ENCODE results near the gene TIMP3.
A peak's percentile ranks its signal among the peaks of the same experiment; 100 is the strongest.
"Not testable (repeated sequence)": the region's sequence is repeated elsewhere in the genome, so short reads cannot be mapped to it uniquely, and the experiment has no call there.

The TIMP3 gene

GRCh38 chr22:32801537-32802236, at the start of gene TIMP3:
Gene TIMP3 (plus strand): TSS chr22:32801705. CDS start chr22:32802002, 297 bp downstream.
- Mint-ChIP-seq H3K36me3 (ENCODE audit: low read depth) (no peaks in the 10 kb centered on the region), H3K27me3 (ENCODE audit: low read depth) (peaks cover 51% of the 10 kb centered on the region), H3K4me3 (no peak within 1 kb of the TSS), H3K4me1 (ENCODE audit: low read depth) (peaks cover 2% of the 10 kb centered on the region), H3K9me3 (no peaks in the 10 kb centered on the region), H3K27ac (no peak within 1 kb of the TSS)

GRCh38 chr22:32752326-32752725, 49.2 kb upstream of the TIMP3 start:
- Mint-ChIP-seq H3K4me3 (no peak overlapping the region), H3K9me3 (no peaks in the 10 kb centered on the region), H3K36me3 (ENCODE audit: low read depth) (no peaks in the 10 kb centered on the region), H3K27ac (no peak overlapping the region), H3K27me3 (ENCODE audit: low read depth) (no peaks in the 10 kb centered on the region), H3K4me1 (ENCODE audit: low read depth) (no peaks in the 10 kb centered on the region)

- no peak overlapping the region for H3K27ac Mint-ChIP-seq
- no peak overlapping the region for H3K4me3 Mint-ChIP-seq
- no peaks in the 10 kb centered on the region for H3K27me3 Mint-ChIP-seq (ENCODE audit: low read depth)
- no peaks in the 10 kb centered on the region for H3K9me3 Mint-ChIP-seq
- H3K36me3 Mint-ChIP-seq (ENCODE audit: low read depth), result no peaks in the 10 kb centered on the region
- no peaks in the 10 kb centered on the region for H3K4me1 Mint-ChIP-seq (ENCODE audit: low read depth)
Measured at GRCh38 chr22:32752816-32753520, 48.5 kb upstream of the TIMP3 start.

- no peak overlapping the region for H3K4me3 Mint-ChIP-seq
- H3K27me3 Mint-ChIP-seq (ENCODE audit: low read depth), result no peaks in the 10 kb centered on the region
- H3K27ac Mint-ChIP-seq, result no peak overlapping the region
- H3K36me3 Mint-ChIP-seq (ENCODE audit: low read depth), result no peaks in the 10 kb centered on the region
- no peaks in the 10 kb centered on the region for H3K9me3 Mint-ChIP-seq
- H3K4me1 Mint-ChIP-seq (ENCODE audit: low read depth), result no peaks in the 10 kb centered on the region
Measured at GRCh38 chr22:32753591-32753990, 47.9 kb upstream of the TIMP3 start.

GRCh38 chr22:32754413-32755041, 47.0 kb upstream of the TIMP3 start:
- no peaks in the 10 kb centered on the region for H3K36me3 Mint-ChIP-seq (ENCODE audit: low read depth)
- no peaks in the 10 kb centered on the region for H3K9me3 Mint-ChIP-seq
- H3K4me3 Mint-ChIP-seq, result no peak overlapping the region
- H3K4me1 Mint-ChIP-seq (ENCODE audit: low read depth), result no peaks in the 10 kb centered on the region
- no peak overlapping the region for H3K27ac Mint-ChIP-seq
- H3K27me3 Mint-ChIP-seq (ENCODE audit: low read depth), result no peaks in the 10 kb centered on the region

GRCh38 chr22:32757086-32757762, 44.3 kb upstream of the TIMP3 start:
- peak overlapping the region; percentile 49 for H3K27ac Mint-ChIP-seq
- not testable (repeated sequence) for H3K4me3 Mint-ChIP-seq; H3K27me3 Mint-ChIP-seq (ENCODE audit: low read depth); H3K36me3 Mint-ChIP-seq (ENCODE audit: low read depth); H3K9me3 Mint-ChIP-seq; H3K4me1 Mint-ChIP-seq (ENCODE audit: low read depth)

- H3K27ac Mint-ChIP-seq, result no peak overlapping the region
- no peak overlapping the region for H3K4me3 Mint-ChIP-seq
- no peaks in the 10 kb centered on the region for H3K9me3 Mint-ChIP-seq
- no peaks in the 10 kb centered on the region for H3K4me1 Mint-ChIP-seq (ENCODE audit: low read depth)
- no peaks in the 10 kb centered on the region for H3K36me3 Mint-ChIP-seq (ENCODE audit: low read depth)
- peaks cover 9% of the 10 kb centered on the region for H3K27me3 Mint-ChIP-seq (ENCODE audit: low read depth)
Measured at GRCh38 chr22:32758866-32759385, 42.6 kb upstream of the TIMP3 start.

- H3K27me3 Mint-ChIP-seq (ENCODE audit: low read depth), result peaks cover 12% of the 10 kb centered on the region
- no peak overlapping the region for H3K27ac Mint-ChIP-seq
Measured at GRCh38 chr22:32760396-32760795, 41.1 kb upstream of the TIMP3 start.

GRCh38 chr22:32760815-32761214, 40.7 kb upstream of the TIMP3 start:
- Mint-ChIP-seq H3K4me1 (ENCODE audit: low read depth) (no peaks in the 10 kb centered on the region), H3K27ac (no peak overlapping the region), H3K27me3 (ENCODE audit: low read depth) (peaks cover 14% of the 10 kb centered on the region)

More at GRCh38 chr22:32760396-32760795, 41.1 kb upstream of the TIMP3 start:
- Mint-ChIP-seq H3K4me3 (no peak overlapping the region), H3K9me3 (no peaks in the 10 kb centered on the region), H3K36me3 (ENCODE audit: low read depth) (no peaks in the 10 kb centered on the region), H3K4me1 (ENCODE audit: low read depth) (no peaks in the 10 kb centered on the region)

GRCh38 chr22:32761251-32761903, 40.1 kb upstream of the TIMP3 start:
- Mint-ChIP-seq H3K27me3 (ENCODE audit: low read depth) (peaks cover 14% of the 10 kb centered on the region), H3K9me3 (no peaks in the 10 kb centered on the region), H3K4me3 (no peak overlapping the region), H3K36me3 (ENCODE audit: low read depth) (no peaks in the 10 kb centered on the region), H3K4me1 (ENCODE audit: low read depth) (no peaks in the 10 kb centered on the region), H3K27ac (no peak overlapping the region)

More at GRCh38 chr22:32760815-32761214, 40.7 kb upstream of the TIMP3 start:
- no peaks in the 10 kb centered on the region for H3K9me3 Mint-ChIP-seq
- no peak overlapping the region for H3K4me3 Mint-ChIP-seq
- no peaks in the 10 kb centered on the region for H3K36me3 Mint-ChIP-seq (ENCODE audit: low read depth)

GRCh38 chr22:32764330-32765131, 37.0 kb upstream of the TIMP3 start:
- Mint-ChIP-seq H3K9me3 (no peaks in the 10 kb centered on the region), H3K4me1 (ENCODE audit: low read depth) (no peaks in the 10 kb centered on the region), H3K27ac (no peak overlapping the region)

GRCh38 chr22:32765132-32765618, 36.3 kb upstream of the TIMP3 start:
- Mint-ChIP-seq H3K27ac (no peak overlapping the region), H3K4me1 (ENCODE audit: low read depth) (no peaks in the 10 kb centered on the region), H3K9me3 (no peaks in the 10 kb centered on the region), H3K4me3 (no peak overlapping the region), H3K36me3 (ENCODE audit: low read depth) (no peaks in the 10 kb centered on the region), H3K27me3 (ENCODE audit: low read depth) (peaks cover 14% of the 10 kb centered on the region)

More at GRCh38 chr22:32764330-32765131, 37.0 kb upstream of the TIMP3 start:
- Mint-ChIP-seq H3K27me3 (ENCODE audit: low read depth) (peaks cover 14% of the 10 kb centered on the region), H3K36me3 (ENCODE audit: low read depth) (no peaks in the 10 kb centered on the region), H3K4me3 (no peak overlapping the region)

- H3K9me3 Mint-ChIP-seq, result no peaks in the 10 kb centered on the region
- H3K27ac Mint-ChIP-seq, result no peak overlapping the region
- no peak overlapping the region for H3K4me3 Mint-ChIP-seq
- no peaks in the 10 kb centered on the region for H3K27me3 Mint-ChIP-seq (ENCODE audit: low read depth)
- no peaks in the 10 kb centered on the region for H3K4me1 Mint-ChIP-seq (ENCODE audit: low read depth)
- H3K36me3 Mint-ChIP-seq (ENCODE audit: low read depth), result no peaks in the 10 kb centered on the region
Measured at GRCh38 chr22:32771756-32772155, 29.7 kb upstream of the TIMP3 start.

All from T-helper 1 cell treated with Interleukin-12 subunit alpha and Interleukin-12 subunit beta and Interleukin-4 antibody, amounts not matched to agents 30 μg/mL and 1 μg/mL, for 36 hours (primary cell).